Anterior cingulate cortex (tissue), 58 donors: ENCODE results near the gene HRG.

ENCODE experiments used
- DNase-seq, 58 donors: peaks; one replicate each; lab custom pipeline; 2025; lab: John Stamatoyannopoulos, UW

Gene HRG

DNA sequence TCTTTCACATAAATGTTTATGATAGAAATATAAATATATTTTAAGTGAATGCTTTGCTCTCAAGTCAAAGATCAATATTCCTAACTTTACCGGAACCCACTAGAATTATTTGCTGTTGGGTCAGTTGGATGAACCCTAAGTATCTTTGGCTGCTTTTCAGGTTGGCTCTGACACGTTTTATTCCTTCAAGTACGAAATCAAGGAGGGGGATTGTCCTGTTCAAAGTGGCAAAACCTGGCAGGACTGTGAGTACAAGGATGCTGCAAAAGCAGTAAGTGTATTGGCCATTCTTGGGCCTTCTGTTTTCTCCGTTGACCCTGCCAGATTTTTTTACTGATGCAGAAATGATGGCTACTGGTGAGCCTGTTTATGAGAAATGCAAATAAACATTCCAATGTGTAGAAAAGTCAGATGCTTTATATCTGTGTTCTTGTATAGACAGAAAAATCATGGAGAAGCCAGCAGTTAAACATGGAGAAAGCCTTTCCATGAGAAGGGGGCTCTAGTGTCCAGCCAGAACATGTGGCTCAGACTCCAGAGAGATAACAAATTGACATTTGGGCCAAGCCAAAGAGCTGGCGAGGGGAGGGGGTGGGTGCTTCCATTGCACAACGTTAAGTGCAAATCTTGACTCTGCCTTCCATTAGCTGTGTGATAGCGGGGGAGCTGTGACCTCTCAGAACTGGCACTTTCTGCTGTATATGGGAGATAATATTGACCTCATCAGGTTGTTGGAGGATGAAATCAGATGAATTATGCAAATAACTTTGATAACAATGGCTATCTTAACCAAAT, 54.3 kb downstream of the HRG start:
- no peak for DNase-seq

- DNase-seq: no peak
These were observed 56.6 kb downstream of the HRG start for GRCh38 chr3:186722457-186722856.

- DNase-seq: no peak
These were observed 59.1 kb downstream of the HRG start for GRCh38 chr3:186724911-186725310.
